GM12865 (cell line): ENCODE results near the gene PAPOLB.

Source experiments
- DNase-seq: peaks from one replicate; pipeline ENCODE4 v3.0.0; 2010; ENCODE audit warnings: low read depth
- H3K4me3 ChIP-seq: 2 replicates; pipeline ENCODE4 v1.5.1; 2011; ENCODE audit warnings: mild to moderate bottlenecking, low read depth, low read length, control low read depth
- TF ChIP-seq, protein P1 (sequence below): IDR thresholded peaks from 2 replicates; pipeline ENCODE4 v1.5.1; 2011; ENCODE audit warnings: low read length, control low read depth, low read depth, inconsistent platforms; ENCODE audit not compliant: insufficient read depth; ENCODE audit errors: missing control alignments

PAPOLB gene

DNA sequence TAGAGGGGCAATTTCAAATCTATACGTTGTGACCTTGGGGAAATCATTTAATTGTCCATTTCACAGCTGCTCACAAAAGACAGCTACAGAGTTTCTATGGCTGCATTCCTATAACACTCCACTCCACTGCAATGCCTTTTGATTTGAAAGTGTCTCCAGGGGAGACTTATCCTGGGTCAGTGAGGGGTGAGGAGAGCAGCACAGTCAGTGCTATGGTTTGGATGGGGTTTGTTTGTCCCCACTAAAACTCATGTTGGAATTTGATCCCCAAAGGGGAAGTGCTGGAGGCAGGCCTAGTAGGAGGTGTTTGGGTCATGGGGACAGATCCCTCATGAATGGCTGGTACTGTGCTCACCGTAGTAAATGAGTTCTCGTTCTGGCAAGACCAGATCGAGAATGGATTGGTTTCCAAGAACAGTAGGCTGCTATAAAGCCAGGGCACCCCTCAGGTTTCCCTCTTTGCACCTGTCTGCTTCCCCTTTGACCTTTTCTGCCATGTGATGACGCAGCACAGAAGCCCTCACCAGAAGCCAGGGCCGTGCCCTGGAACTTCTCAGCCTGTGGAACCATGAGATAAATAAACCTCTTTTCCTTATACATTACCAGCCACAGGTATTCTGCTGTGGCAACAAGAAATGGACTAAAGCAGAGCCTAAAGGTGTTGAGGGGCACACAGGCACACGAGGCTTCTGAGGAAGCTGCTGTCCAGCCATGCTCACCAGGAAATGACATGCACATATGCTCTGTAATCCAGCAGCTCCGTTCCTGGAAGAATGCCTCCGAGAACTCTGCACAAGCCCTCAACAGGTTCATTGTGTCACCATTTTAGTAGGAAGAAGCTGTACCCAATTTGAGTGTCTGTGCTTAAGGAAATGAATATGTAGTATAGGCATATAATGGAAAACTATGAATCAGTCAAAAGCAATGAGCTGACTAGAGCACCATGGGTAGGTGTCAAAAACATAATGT is 5.0 kb upstream of the PAPOLB start:
- TF ChIP-seq, protein P1, sequence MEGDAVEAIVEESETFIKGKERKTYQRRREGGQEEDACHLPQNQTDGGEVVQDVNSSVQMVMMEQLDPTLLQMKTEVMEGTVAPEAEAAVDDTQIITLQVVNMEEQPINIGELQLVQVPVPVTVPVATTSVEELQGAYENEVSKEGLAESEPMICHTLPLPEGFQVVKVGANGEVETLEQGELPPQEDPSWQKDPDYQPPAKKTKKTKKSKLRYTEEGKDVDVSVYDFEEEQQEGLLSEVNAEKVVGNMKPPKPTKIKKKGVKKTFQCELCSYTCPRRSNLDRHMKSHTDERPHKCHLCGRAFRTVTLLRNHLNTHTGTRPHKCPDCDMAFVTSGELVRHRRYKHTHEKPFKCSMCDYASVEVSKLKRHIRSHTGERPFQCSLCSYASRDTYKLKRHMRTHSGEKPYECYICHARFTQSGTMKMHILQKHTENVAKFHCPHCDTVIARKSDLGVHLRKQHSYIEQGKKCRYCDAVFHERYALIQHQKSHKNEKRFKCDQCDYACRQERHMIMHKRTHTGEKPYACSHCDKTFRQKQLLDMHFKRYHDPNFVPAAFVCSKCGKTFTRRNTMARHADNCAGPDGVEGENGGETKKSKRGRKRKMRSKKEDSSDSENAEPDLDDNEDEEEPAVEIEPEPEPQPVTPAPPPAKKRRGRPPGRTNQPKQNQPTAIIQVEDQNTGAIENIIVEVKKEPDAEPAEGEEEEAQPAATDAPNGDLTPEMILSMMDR: no peak
- DNase-seq: no peak
- H3K4me3 ChIP-seq: no peak overlapping the region

DNA sequence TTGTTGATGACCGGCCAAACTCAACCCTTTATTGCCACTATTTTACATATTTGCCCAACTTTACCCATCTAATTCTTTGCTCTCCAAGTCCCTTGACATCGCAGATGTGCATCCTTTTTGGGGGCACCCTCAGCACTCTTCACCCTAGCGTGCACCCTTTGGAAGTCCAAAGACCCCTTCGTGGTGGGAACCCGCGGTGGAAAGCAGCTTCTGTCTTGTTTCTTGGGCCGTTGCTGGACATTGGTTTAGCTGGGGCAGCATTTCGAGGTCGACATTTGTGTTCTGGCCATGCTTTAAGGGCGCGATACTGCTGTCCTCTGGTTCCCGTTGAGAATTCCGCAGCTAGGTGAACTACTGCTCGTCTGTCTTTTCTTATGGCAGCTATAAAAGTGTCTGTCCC is 326 bp upstream of the PAPOLB start:
- TF ChIP-seq, protein P1: no peak
- DNase-seq: no peak
- H3K4me3 ChIP-seq: peak overlapping the region; percentile 32; the same call in 1 of the 2 replicates

DNA sequence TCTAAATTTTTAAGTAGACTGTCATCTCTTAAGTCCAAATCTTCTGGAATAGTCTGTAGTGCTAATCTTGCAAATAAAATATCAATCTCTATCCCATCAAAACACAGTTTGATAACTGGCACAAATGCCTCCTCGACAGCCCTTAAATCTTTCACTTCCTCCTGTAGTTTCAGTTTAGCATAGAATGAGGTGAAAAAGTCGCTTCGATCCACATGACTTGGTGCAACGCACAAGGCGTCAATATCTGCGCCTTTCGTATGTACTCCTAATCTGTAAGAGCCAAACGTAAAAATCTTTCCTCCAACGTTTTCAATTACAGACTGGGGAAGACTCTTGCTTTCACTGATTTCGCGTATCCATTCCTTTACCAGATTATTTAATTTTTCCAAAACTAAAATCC is 603 bp downstream of the PAPOLB start:
- TF ChIP-seq, protein P1: no peak
- peak overlapping the region; percentile 11 for H3K4me3 ChIP-seq
- DNase-seq: peak; percentile 24

DNA sequence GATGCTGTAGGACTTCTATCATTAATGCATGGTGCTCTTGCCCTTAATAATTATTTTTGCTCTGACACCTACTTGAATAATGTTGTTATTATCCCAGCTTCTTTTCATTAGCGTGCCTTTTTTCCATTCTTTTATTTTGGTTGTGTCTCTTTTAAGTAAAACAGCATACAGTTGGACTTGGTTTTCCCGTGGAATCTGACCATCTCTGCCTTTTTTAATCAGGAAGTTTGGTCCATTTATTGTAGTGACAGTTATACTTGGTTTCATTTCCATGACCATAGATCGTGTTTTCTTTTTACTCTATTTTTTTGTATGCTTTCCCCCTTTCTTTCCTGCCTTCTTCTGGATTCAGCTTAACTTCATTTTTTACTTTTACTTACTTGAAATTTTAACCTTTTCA is 4.6 kb downstream of the PAPOLB start:
- H3K4me3 ChIP-seq: no peak overlapping the region
- TF ChIP-seq, protein P1: no peak
- DNase-seq: no peak

DNA sequence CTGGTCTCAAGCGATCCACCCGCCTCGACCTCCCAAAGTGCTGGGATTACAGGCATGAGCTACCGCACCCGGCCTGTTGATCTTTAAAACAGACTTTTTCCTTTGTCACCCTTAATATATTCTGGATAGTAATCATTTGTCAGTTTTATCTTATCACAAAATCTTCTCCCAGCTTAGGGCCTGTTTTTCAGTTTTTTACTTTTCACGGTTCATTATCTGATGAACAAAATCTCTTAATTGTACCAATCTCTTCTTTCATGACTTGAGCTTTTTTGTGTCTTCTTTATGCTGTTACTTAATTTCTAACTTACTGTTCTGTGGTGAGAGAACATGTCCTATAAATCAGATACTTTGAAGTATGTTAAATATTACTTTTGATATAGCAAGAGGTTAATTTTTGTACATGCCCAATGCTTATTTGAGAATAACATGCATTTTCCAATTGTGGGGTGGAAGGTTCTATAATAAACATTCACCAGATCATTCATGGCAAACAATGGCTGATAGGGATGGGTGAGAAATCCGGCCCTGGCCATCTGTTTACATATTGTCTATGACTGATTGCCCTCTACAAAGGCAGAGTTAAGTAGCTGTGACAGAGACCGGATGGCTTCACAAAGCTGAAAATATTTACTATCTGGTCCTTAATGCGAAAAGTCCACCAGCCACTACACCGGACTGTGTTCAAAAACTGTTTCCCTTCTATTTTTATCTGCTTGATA is 5.3 kb downstream of the PAPOLB start:
- DNase-seq: no peak
- TF ChIP-seq, protein P1: no peak
- H3K4me3 ChIP-seq: no peak overlapping the region

DNA sequence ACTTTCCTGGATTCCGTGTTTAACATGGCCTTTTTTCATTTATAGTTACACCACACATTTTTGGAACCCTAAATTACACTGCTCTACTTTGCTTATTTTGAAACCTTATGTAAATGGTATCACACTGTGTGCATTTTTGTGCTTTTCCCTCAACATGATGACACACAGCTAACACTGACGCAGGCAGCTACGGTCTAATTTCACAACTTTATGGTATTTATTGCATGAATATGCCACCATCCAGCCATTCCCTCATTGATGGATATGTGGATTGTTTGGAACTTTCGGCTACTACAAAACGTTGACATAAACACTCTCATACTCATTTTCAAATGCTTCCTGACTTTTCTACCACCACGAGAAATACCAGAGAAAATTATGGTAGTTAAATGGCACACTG is 6.9 kb downstream of the PAPOLB start:
- no peak for DNase-seq
- no peak overlapping the region for H3K4me3 ChIP-seq
- TF ChIP-seq, protein P1: no peak
